Endothelial cell of umbilical vein (primary cell): ENCODE data around the gene GPR162. TPM values are rescaled to one million over a fixed set of nuclear protein-coding genes. Genes with fewer than 3 reads are reported as not detected.

Experiments
- BruUV-seq: library from RNA; stranded (reverse); fragments of 400-500 nt; replicated peaks from 2 replicates; lab custom pipeline; 2021; lab: Mats Ljungman, UMichigan
- CTCF ChIA-PET: fragments of 300-600, 350-600 bp; sonication (Branson Sonifier 250); formaldehyde crosslinking; loops from one replicate; lab custom pipeline; 2021; ENCODE audit warnings: antibody characterized with exemption, inconsistent platforms; lab: Charles Lee
- POLR2A ChIA-PET: fragments of 300-600, 350-600 bp; sonication (Branson Sonifier 250); formaldehyde crosslinking; loops from one replicate; lab custom pipeline; 2021; ENCODE audit warnings: antibody characterized with exemption, inconsistent platforms; lab: Charles Lee
- DNase-seq: peaks from one replicate; pipeline ENCODE4 v3.0.0-alpha.2; 2011; ENCODE audit warnings: low read depth, low spot score
- FAIRE-seq: peaks from 2 replicates; lab custom pipeline; 2011; peaks lifted over from hg19 to GRCh38; lab: Jason Lieb, UNC
- H2AFZ ChIP-seq: 2 replicates; pipeline ENCODE4 v1.6.0; 2012; ENCODE audit warnings: low read depth, low read length, control low read depth, inconsistent platforms
- H3K27ac ChIP-seq: 2 replicates; pipeline ENCODE4 v1.5.1; 2011; ENCODE audit warnings: low read depth, mild to moderate bottlenecking, control low read depth, low read length, moderate library complexity; ENCODE audit not compliant: insufficient read depth
- H3K27me3 ChIP-seq, 2 experiments: 2 replicates each; pipeline versions ENCODE4 v1.6.0 to v1.6.1; 2011; ENCODE audit warnings: low read length in 2 of 2, mixed read lengths in 1 of 2; ENCODE audit not compliant: control insufficient read depth in 2 of 2, insufficient read depth in 2 of 2
- H3K36me3 ChIP-seq, 2 experiments: 2 replicates in 1 of 2; 3 replicates in 1 of 2; pipeline ENCODE4 v1.5.1; 2011; ENCODE audit warnings: low read length in 2 of 2, mild to moderate bottlenecking in 1 of 2, moderate library complexity in 1 of 2; ENCODE audit not compliant: control insufficient read depth in 2 of 2, insufficient read depth in 2 of 2; ENCODE audit errors: extremely low read depth in 1 of 2
- H3K4me1 ChIP-seq: 3 replicates; pipeline ENCODE4 v1.5.1; 2011; ENCODE audit warnings: mild to moderate bottlenecking, low read length; ENCODE audit not compliant: control insufficient read depth, insufficient read depth; ENCODE audit errors: extremely low read depth
- H3K4me2 ChIP-seq: 2 replicates; pipeline ENCODE4 v1.6.1; 2011; ENCODE audit warnings: low read length, control low read depth, mixed read lengths; ENCODE audit not compliant: insufficient read depth
- H3K4me3 ChIP-seq, 3 experiments: fragments of 200-600 bp in 1 of 3; sonication (generic), shearing (Covaris generic) in 1 of 3; replicated peaks in 1 of 3; 2 replicates each; pipeline ENCODE4 v1.5.1; 2011 to 2016; ENCODE audit warnings: control low read depth in 3 of 3, low read length in 3 of 3, mild to moderate bottlenecking in 2 of 3, inconsistent platforms in 1 of 3, low read depth in 1 of 3, moderate library complexity in 1 of 3; ENCODE audit not compliant: insufficient read depth in 1 of 3
- H3K79me2 ChIP-seq: 2 replicates; pipeline ENCODE4 v1.6.0; 2012; ENCODE audit warnings: low read length, inconsistent platforms; ENCODE audit not compliant: control insufficient read depth, insufficient read depth
- H3K9ac ChIP-seq: replicated peaks from 2 replicates; pipeline ENCODE3; 2011; ENCODE audit warnings: low read length, control low read depth; ENCODE audit not compliant: insufficient read depth; ENCODE audit errors: extremely low read depth
- H3K9me1 ChIP-seq: replicated peaks from 3 replicates; pipeline ENCODE4 v1.6.0; 2011; ENCODE audit warnings: mild to moderate bottlenecking, low read length; ENCODE audit not compliant: control insufficient read depth, insufficient read depth; ENCODE audit errors: extremely low read depth
- H3K9me3 ChIP-seq: replicated peaks from 2 replicates; pipeline ENCODE4 v1.5.1; 2012; ENCODE audit warnings: low read length, inconsistent platforms; ENCODE audit not compliant: control insufficient read depth, insufficient read depth
- H4K20me1 ChIP-seq: replicated peaks from 2 replicates; pipeline ENCODE3; 2011; ENCODE audit warnings: mild to moderate bottlenecking, low read length; ENCODE audit not compliant: control insufficient read depth, insufficient read depth; ENCODE audit errors: extremely low read depth
- CTCF ChIP-seq, 2 donors: IDR thresholded peaks; 1 replicate in 1 of 2; 2 replicates in 1 of 2; pipeline ENCODE4 v1.5.1; 2011; ENCODE audit warnings: low read length in 2 of 2, mild to moderate bottlenecking in 2 of 2, moderate library complexity in 2 of 2, control low read depth in 1 of 2, inconsistent platforms in 1 of 2, low read depth in 1 of 2; ENCODE audit not compliant: insufficient read depth in 1 of 2; ENCODE audit errors: extremely low read depth in 1 of 2
- EZH2 ChIP-seq: IDR thresholded peaks from 2 replicates; pipeline ENCODE4 v1.6.1; 2012; ENCODE audit warnings: borderline replicate concordance, low read depth, mild to moderate bottlenecking, moderate library complexity, low read length, inconsistent platforms; ENCODE audit not compliant: severe bottlenecking
- FOS ChIP-seq: IDR thresholded peaks from 2 replicates; pipeline ENCODE4 v1.6.1; 2011; ENCODE audit warnings: mild to moderate bottlenecking, low read length, moderate library complexity, borderline replicate concordance; ENCODE audit not compliant: insufficient read depth
- GATA2 ChIP-seq: IDR thresholded peaks from 2 replicates; pipeline ENCODE4 v1.7.0; 2011; ENCODE audit warnings: low read depth, mild to moderate bottlenecking, moderate library complexity, mixed read lengths, low read length; ENCODE audit not compliant: insufficient read length, insufficient read depth
- JUN ChIP-seq: IDR thresholded peaks from 2 replicates; pipeline ENCODE4 v1.6.1; 2011; ENCODE audit warnings: borderline replicate concordance, low read depth; ENCODE audit not compliant: insufficient read length, insufficient read depth
- MAX ChIP-seq: IDR thresholded peaks from 2 replicates; pipeline ENCODE4 v1.6.1; 2011; ENCODE audit not compliant: insufficient read depth, insufficient read length
- MYC ChIP-seq: IDR thresholded peaks from one replicate; pipeline ENCODE4 v1.6.1; 2011; ENCODE audit warnings: mild to moderate bottlenecking, low read depth, low read length
- POLR2A ChIP-seq: IDR thresholded peaks from 2 replicates; pipeline ENCODE4 v1.6.1; 2012; ENCODE audit warnings: low read depth, mild to moderate bottlenecking, control low read depth, low read length
- POLR2AphosphoS5 ChIP-seq: IDR thresholded peaks from 2 replicates; pipeline ENCODE4 v1.6.1; 2012; ENCODE audit warnings: low read depth, mild to moderate bottlenecking, control low read depth, low read length, moderate library complexity; ENCODE audit not compliant: insufficient read depth
- dilution Hi-C: fragments of 300-500 bp; cut with MboI; formaldehyde crosslinking; loops from one replicate; pipeline ENCODE4 v1.15.0; 2019; ENCODE audit warnings: low sequenced_read_pairs; ENCODE audit not compliant: extremely low pct_ligation_motif_present
- intact Hi-C: fragments of 100-400 bp; cut with micrococcal nuclease; formaldehyde crosslinking; loops from one replicate; pipeline ENCODE4 v1.10.0; 2022
- polyA plus RNA-seq, 4 experiments: library from polyadenylated mRNA; depleted of rRNA in 3 of 4; stranded (reverse) in 3 of 4; unstranded in 1 of 4; fragments of >200 nt; gene quantifications; 2 replicates each; pipeline versions ENCODE4 v1.2.1 to v1.2.3, GENCODE V29; 2011 to 2012; ENCODE audit warnings: missing spikeins in 1 of 4
- total RNA-seq: library from RNA; stranded (reverse); gene quantifications from 2 replicates; pipeline ENCODE4 v1.2.3, GENCODE V29; 2021

Gene GPR162
- total and polyA plus RNA-seq, 2 donors (not counting 3 experiments of a cell fraction or from before 2014, with no cell fraction given) = 9.7 to 13.7 TPM

- peak overlapping the region; percentile 43 for H2AFZ ChIP-seq
- no peak overlapping the region for H3K4me3 ChIP-seq
- H3K9me1 ChIP-seq = no peaks in the 10 kb centered on the region
- H3K79me2 ChIP-seq = peaks cover 25% of the 10 kb centered on the region
- no peak for TF ChIP-seq EZH2
- TF ChIP-seq MYC = no peak
- TF ChIP-seq MAX = no peak
- no peak for TF ChIP-seq GATA2
- CTCF ChIA-PET = interaction anchor here (1.2 to 12.0 kb wide), 6 partner anchors 46 to 207 kb away, joined by 5 to 148 read pairs (median 7); partner anchors contain the start of genes MLF2 and PTMS
- no peak overlapping the region for H3K27ac ChIP-seq
- POLR2A ChIA-PET = no interaction called here
- peaks cover 0 to 8% of the 10 kb centered on the region in 2 experiments for H3K36me3 ChIP-seq
- no TSS peak for BruUV-seq
- no peak overlapping the region for H3K4me2 ChIP-seq
- H3K9me3 ChIP-seq = no peaks in the 10 kb centered on the region
- intact Hi-C loops = no loop called here
- dilution Hi-C loops = no loop called here
- H4K20me1 ChIP-seq = no peaks in the 10 kb centered on the region
- peaks cover 3% of the 10 kb centered on the region in 2 experiments for H3K27me3 ChIP-seq
- no peak overlapping the region for H3K9ac ChIP-seq
- FAIRE-seq (no peak), DNase-seq (no peak)
- peaks cover 23% of the 10 kb centered on the region for H3K4me1 ChIP-seq
Observed at GRCh38 chr12:6826734-6827436, 5.3 kb downstream of the GPR162 start.

- H3K4me1 ChIP-seq = peaks cover 20% of the 10 kb centered on the region
- peaks cover 0 to 8% of the 10 kb centered on the region in 2 experiments for H3K36me3 ChIP-seq
- no TSS peak for BruUV-seq
- no peaks in the 10 kb centered on the region for H4K20me1 ChIP-seq
- peak overlapping the region; percentile 43 for H2AFZ ChIP-seq
- H3K9me3 ChIP-seq = no peaks in the 10 kb centered on the region
- H3K27ac ChIP-seq = no peak overlapping the region
- FAIRE-seq = peak; percentile 96
- H3K4me3 ChIP-seq = no peak overlapping the region
- peaks cover 25% of the 10 kb centered on the region for H3K79me2 ChIP-seq
- CTCF ChIA-PET = interaction anchor here (0.6 to 12.0 kb wide), 6 partner anchors 47 to 207 kb away, joined by 3 to 148 read pairs (median 7); partner anchors contain the start of genes MLF2 and PTMS
- dilution Hi-C loops = no loop called here
- no peak overlapping the region for H3K9ac ChIP-seq
- DNase-seq = peak; percentile 81
- H3K4me2 ChIP-seq = no peak overlapping the region
- POLR2A ChIA-PET = no interaction called here
- no peak for TF ChIP-seq EZH2
- TF ChIP-seq MAX = peak; percentile 38
- peak; percentile 50 for TF ChIP-seq POLR2A
- no peak for TF ChIP-seq GATA2
- peak; percentile 34 for TF ChIP-seq POLR2AphosphoS5
- no peak for TF ChIP-seq CTCF (IDR thresholded peaks at IDR 0.05; ENCODE audit: extremely low read depth in 1 of 2, insufficient read depth in 1 of 2, low read depth in 1 of 2, low read length in 2 of 2)
- no peak for TF ChIP-seq MYC
- no peak for TF ChIP-seq FOS
- no peak for TF ChIP-seq JUN
- intact Hi-C loops = no loop called here
- peaks cover under 1% of the 10 kb centered on the region in 2 experiments for H3K27me3 ChIP-seq
- H3K9me1 ChIP-seq = no peaks in the 10 kb centered on the region
Observed at GRCh38 chr12:6827437-6827911, 5.9 kb downstream of the GPR162 start.
